Hepatic stellate cell (primary cell): ENCODE results near the gene RBM47.

Source experiments
- DNase-seq: peaks from one replicate; pipeline ENCODE4 v3.0.0; 2011; ENCODE audit warnings: low spot score

Gene RBM47

DNA sequence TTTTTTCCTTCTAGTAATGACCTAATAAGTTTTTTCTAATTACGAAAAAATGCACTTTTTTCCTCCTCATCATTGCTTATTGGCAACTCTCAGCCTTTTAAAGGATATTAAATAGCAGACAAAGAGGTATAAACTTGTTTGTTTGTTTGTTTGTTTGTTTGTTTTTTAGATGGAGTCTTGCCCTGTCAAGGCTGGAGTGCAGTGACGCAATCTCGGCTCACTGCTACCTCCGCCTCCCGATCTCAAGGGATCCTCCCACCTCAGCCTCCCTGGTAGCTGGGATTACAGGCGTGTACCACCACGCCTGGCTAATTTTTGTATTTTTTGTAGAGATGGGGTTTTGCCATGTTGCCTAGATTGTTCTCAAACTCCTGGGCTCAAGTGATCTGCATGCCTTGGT is 6.0 kb downstream of the RBM47 start:
- no peak for DNase-seq

DNA sequence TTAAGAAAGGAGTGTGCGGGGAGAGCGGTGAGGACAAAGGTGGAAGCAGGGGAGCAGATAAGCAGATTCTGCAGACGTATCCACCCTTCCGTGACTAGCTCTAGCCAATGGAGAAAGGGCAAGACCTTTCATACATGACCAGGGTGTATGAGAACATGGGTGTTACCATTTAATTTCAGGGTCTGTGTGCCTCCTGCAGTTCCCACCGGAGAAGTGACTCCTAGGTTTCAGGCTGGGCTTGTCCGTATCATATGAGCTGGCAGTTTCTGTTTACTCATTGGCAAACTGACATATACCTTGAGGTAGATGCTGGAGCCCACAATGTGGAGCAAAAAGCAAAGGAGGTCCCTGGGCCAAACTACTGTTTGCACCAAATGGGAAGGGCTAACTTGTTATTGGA is 6.8 kb downstream of the RBM47 start:
- no peak for DNase-seq

GRCh38 chr4:40621592-40622512 is 7.8 kb downstream of the RBM47 start:
- no peak for DNase-seq

DNA sequence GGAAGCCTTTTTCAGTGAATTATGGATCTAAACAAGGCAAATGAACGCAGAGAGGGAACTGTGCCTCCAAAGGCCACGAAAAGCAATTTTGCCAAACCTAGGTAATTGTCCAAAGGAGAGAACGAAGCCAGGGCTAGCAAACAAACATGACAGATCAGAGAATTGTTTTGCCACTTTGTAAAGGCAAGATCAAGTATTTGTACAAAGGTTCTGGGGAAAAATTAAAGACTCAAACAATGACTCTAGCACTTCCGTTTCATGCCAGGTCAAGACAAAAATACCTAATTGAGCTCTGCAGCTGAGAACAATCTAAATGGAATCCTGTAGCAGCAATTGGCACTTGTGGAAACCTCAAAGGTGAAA is 8.5 kb downstream of the RBM47 start:
- no peak for DNase-seq

DNA sequence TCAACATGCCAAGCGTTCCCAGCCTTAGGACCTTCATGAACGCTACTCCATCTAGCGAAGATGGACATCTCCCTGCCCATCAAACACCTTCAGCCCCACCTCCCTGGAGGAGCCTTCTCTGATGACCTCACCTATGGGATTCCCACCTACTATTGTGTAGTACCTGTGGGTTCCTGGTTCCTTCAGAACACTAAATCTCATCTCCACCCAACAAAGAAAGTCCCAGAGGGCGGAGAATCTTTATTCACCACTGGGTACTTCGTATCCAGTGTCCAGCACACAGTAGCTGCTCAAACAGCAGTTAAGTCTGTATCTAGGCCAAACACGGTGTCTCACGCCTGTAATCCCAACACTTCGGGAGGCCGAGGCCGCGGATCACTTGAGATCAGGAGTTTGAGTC is 10.1 kb downstream of the RBM47 start:
- DNase-seq: no peak

- DNase-seq: no peak
These were observed 11.8 kb downstream of the RBM47 start for GRCh38 chr4:40617872-40618271.

DNA sequence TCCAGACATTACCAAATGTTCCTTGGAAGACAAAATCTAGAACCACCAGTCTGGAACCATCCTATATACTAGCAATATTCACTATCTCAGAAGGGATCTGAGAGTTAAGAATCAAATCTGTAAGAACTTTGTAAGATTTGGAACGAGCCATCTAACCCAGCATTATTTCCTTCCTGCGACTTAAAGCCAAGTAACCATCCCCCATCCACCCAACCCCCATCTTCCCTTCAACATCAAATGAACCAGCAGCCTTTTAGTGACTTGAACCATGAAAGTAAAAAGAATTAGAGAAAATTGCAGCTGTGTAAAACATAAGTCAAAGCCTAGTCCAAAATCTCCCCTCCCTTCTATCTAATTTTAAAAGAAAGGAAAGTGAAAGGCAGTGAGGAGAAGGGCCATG is 15.6 kb downstream of the RBM47 start:
- DNase-seq: no peak

DNA sequence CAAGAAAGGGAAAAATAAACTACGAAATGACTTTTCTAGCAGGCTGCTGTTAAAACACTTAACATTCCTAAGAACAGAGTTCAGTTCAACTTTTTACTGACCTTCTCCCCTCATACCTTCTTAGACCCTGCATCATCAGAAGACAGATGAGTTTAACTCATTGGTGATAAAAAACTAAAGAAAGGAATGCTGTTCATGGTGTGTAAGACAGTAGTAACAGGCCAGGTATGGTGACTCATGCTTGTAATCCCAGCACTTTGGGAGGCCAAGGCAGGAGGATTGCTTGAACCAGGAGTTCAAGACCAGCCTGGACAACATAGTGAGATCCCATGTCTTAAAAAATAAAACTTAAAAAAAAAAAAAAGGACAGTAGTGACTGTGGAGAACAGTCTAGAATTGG is 16.2 kb downstream of the RBM47 start:
- no peak for DNase-seq

DNA sequence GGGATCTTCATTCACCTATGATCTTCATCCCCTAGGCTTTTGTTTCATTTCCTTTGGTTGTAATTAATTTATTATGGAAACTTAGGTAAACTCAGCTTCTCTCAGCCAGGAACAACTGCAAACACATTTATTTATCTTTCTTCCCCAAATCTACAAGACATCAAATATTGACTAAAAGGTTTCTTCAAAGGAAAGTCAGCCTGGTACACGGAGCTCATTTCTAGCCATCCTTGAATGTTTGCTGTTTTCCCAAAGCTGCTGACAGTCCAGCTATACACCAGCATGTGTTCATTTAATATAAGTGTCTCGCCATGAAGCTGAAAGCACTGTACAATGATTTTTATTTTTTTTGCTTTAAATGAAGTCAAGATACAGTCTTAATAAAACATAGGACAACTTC is 16.8 kb downstream of the RBM47 start:
- DNase-seq: no peak

GRCh38 chr4:40612283-40612682 is 17.4 kb downstream of the RBM47 start:
- no peak for DNase-seq

DNA sequence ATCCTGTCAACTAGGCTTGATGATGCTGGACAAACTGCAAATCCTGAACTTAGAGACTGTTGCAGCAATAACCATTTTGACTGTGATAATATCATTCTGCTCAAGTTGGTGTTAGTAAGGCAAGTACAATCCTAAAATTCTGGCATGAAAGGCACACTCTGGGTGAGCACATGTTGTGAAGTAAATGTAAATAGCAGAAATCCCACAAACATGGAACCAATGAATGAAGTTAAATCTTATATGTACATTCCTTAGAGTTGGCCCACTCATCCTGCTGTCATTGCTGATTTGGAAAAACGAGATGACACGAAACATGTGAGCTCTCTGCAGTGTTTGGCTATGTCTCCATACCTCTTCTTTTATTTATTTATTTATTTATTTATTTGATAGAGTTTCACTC is 21.0 kb downstream of the RBM47 start:
- no peak for DNase-seq

GRCh38 chr4:40607221-40607620 is 22.4 kb downstream of the RBM47 start:
- no peak for DNase-seq

- DNase-seq: no peak
These were observed 23.4 kb downstream of the RBM47 start for GRCh38 chr4:40606239-40606767.

DNA sequence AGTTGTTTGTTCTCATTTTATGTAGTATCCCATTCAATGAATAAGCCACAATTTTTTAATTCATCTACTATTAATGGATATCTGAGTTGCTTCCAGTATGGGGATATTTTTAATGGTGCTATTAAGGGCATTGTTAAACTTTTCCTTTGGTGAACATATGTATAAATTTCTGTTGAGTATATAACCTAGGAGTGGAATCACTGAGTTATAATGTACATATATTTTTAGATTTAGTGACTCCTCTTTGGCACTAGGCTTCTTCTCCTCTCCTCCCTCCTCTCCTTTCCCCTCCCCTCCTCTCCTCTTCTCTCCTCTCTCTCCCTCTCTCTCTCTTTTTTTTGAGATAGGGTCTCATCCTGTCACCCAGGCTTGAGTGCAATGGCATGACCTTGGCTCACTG is 26.4 kb downstream of the RBM47 start:
- no peak for DNase-seq

GRCh38 chr4:40601641-40602040 is 28.0 kb downstream of the RBM47 start:
- DNase-seq: no peak

DNA sequence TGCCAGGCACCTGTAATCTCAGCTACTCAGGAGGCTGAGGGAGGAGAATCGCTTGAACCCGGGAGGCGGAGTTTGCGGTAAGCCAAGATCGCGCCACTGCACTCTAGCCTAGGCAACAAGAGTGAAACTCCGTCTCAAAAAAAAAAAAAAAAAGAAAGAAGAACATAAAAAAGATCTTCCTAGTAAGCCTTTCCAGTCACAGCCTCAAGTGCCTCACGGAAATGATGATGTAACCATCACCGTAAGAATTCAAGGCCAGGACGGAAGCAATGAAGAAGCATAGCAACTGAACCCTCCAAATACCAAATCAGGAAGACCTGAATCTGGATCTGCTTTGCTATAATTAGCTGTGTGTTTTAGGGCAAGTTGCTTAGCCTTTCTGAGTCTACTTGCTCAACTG is 28.8 kb downstream of the RBM47 start:
- DNase-seq: no peak

DNA sequence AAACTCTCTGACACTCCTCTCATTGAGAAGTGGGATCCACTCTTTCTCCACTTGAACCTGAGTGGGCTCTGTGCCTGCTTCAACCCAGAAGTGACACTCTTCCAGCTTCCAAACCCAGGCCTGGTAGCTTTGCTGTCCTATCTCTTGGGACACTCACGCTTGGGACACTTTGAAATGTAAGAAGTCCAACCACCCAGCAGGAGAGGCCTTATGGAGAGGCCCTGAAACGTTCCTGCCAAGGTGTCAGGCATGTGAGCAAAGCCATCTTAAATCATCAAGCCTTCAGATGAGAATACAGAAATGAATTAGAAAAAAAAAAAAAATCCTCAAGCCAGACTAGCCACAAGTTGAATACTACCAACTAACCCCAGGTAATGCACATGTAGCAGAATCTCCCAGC is 30.2 kb downstream of the RBM47 start:
- DNase-seq: no peak

DNA sequence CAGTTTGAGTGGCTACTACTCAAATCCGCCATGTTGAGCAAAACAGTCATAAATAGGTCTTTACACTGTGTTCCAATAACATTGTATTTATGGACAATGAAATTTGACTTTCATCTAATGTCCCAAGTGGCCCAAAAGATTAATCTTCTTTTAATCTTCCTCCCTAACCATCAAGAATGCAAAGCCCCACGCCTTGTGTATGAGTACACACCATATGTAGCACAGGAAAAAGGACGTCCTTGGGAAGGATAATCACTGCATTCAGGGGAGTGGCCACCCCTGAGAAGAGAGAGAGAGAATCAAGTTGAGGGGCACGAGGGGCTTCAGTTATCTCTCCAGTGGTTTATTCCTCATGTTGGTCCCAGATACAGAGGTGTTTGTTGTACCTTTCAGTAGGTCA is 33.1 kb downstream of the RBM47 start:
- no peak for DNase-seq

DNA sequence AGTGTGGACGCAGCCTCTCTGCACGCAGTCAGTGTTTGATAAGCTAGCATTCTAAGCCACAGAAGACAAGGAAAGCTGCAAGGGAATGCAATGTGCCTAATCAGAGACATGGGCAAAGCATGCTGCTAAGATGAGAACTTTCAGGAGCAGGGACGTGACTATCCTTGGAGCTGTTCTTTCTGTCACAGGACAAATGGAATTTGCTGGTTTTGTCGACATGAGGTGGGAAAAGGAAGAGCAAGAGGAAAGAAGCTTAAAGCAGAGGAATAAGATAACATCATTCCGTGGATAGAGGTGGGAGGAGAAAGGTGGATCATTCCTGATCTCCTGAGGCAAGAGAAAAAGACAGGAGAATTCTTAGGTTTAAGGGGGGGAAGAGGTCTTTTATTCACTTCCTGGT is 33.7 kb downstream of the RBM47 start:
- DNase-seq: no peak

GRCh38 chr4:40594261-40595178 is 35.1 kb downstream of the RBM47 start:
- no peak for DNase-seq

GRCh38 chr4:40592034-40592433 is 37.6 kb downstream of the RBM47 start:
- DNase-seq: no peak

GRCh38 chr4:40587826-40588225 is 41.8 kb downstream of the RBM47 start:
- DNase-seq: no peak

DNA sequence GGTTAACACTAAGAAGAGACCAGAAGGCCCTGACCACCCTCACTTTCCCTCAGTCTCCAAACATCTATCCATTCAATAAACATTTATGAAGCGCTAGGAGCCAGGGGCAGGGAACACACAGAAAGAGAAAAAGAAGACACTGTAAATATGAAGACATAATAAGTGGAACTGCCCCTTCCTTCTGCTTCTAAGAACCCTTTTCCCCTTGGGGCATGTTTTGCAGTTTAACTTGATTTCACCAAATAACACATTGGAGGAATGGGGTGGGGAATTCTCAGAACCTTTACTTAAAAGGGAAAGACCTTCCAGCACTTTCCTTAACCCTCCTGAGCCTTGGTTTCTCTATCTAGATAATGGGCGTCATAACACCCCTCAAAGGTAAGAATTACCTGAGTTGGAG is 42.3 kb downstream of the RBM47 start:
- no peak for DNase-seq
